ENCODE measurements around the gene AP1M2.
"Not testable (repeated sequence)": the region's sequence is repeated elsewhere in the genome, so short reads cannot be mapped to it uniquely, and the experiment has no call there.

AP1M2 gene

GRCh38 chr19:10533646-10534386 is 53.3 kb downstream of the AP1M2 start:
- DNase-seq = no peak

DNA sequence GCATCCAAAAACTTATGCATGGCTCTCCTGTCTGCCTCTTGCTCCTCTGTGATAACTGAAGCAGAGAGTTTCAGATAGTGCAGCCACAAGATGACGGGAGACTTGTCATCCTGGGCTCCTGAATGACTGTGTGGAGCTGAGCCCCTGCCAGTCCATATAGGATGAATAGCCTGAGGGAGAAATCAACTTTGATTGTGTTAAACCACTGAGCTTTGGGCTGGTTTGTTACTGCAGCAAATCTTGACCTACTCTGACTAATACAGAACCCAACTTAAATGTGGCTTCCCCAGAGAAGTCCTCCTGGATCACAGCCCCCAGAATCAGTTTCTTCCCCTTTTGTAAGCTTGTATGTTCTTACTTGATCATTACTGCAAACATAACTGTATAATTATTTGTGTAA is 54.7 kb downstream of the AP1M2 start:
- no peak for DNase-seq

DNA sequence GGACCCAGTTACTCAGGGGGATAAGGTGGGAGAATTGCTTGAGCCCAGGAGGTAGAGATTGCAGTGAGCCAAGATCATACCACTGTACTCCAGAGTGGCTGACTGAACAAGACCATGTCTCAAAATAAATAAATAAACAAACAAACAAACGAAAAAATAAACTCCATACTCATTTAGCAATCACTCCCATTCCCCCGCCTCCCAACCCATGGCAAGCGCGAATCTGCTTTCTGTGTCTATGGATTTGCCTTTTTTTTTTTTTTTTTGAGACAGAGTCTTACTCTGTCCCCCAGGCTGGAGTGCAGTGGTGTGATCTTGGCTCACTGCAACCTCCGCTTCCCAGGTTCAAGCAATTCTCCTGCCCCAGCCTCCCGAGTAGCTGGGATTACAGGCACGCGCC is 60.2 kb downstream of the AP1M2 start:
- not testable (repeated sequence) for DNase-seq

DNA sequence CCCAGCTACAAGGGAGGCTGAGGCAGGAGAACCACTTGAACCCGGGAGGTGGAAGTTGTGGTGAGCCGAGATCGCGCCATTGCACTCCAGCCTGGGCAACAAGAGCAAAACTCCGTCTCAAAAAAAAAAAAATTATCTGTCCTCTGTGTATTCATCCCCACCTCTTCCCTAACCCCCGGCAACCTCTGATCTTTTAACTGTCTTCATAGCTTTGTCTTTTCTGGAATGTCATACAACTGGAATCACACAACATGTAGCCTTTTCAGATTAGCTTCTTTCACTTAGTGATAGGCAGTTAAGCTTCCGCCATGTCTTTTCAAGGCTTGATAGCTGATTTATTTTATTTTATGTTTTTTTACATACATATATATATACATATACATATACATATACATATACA is 61.5 kb downstream of the AP1M2 start:
- DNase-seq = no peak

DNA sequence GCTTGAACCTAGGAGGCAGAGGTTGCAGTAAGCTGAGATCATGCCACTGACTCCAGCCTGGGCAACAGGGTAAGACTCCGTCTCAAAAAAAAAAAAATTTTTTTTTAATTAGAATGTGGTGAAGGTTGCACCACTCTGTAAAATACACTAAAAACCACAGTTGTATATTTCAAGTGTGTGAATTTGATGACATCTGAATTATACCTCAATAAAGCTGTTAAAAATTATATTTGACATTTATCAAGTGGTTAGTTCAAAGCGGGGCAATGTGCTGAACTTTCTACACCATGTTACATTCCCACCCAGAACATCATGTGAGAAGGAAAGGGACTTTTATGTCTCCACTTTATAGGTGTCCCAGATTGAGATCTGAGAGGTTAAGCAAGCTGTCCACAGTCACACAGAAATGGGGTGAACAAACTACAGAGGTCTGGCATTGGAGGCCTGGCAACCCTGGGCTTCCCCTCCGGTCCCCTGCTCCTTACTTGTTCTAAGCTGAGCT is 63.9 kb downstream of the AP1M2 start:
- DNase-seq = no peak
